CD4-positive, alpha-beta T cell treated with Interleukin-17A for 1 hour (primary cell): ENCODE data around the gene PARD3B.

Experiments used
- DNase-seq: peaks from one replicate; pipeline ENCODE4 v3.0.0-alpha.2; 2020

PARD3B gene

DNA sequence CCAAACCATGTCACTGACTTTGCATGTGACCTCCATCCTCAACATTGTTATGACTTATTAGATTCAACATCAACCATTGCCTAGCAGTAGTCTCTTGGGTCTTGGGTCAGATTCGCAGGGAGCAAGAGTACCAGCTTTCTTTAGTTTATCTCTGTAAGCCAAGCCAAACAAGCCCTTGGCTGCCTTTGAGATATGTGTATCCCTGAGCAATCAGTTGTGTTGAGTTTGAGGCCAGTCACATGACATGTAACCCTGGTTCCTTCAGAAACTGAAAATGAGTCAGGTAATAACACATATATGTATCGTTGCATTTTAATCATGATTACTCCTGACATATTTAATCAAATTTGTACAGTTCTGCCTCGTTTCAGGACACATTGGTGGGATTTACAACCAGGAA, 173.3 kb downstream of the PARD3B start:
- no peak for DNase-seq

DNA sequence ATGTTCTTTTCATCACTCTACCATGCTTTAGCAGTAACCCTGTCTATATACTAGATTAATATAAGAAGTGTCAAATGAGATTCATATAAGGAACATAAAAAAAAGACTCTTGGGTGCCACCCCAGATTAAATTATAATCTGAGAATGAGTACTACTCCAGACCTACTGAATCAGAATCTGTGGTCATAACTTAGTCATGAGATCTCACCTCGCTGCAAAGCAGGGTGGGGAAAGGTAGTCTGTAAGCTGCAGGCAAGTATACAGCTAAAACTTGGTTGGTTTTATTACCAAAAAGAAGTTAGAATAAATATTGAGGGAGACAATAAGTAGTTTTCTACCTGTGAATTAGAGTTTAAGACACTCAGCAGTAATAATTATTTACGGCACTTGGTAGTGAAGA, 175.6 kb downstream of the PARD3B start:
- DNase-seq, result no peak

DNA sequence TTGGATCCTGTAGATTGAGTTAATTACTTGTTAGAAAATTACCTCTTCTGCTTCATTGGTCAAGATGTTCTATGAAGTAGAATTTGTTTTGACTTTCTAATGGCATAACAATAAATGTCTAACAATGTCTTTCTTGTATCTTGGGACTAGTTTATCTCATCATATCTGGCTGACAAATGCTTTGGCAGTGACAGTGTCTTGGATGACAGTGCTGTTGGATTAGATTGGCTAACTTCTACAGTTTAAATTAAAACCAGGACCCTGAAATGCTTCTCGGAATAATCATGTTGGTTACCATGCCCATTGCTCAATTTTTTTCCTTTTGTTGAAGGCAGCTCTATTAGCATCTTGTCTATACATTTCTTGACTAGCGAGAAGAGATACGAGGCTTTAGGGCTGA, 176.9 kb downstream of the PARD3B start:
- DNase-seq, result no peak

DNA sequence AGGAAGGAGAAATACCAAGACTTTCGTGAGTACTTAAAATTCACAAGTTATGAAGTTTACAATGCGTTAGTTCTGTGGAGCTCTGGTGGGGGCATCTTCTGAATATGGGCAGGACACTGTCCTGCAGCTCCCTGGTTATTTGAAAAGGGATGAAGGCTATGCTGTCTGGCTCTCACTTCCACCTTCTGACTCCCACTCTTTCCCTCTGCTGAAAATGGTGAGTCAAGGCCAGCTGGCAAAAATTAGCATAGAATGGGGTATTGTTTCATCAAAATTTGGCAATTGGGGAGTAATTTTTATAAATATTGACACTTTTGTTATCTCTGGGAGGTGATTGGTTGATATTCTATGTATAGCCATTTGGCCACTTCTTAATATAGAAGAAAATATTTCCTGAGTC, 177.4 kb downstream of the PARD3B start:
- DNase-seq, result no peak

DNA sequence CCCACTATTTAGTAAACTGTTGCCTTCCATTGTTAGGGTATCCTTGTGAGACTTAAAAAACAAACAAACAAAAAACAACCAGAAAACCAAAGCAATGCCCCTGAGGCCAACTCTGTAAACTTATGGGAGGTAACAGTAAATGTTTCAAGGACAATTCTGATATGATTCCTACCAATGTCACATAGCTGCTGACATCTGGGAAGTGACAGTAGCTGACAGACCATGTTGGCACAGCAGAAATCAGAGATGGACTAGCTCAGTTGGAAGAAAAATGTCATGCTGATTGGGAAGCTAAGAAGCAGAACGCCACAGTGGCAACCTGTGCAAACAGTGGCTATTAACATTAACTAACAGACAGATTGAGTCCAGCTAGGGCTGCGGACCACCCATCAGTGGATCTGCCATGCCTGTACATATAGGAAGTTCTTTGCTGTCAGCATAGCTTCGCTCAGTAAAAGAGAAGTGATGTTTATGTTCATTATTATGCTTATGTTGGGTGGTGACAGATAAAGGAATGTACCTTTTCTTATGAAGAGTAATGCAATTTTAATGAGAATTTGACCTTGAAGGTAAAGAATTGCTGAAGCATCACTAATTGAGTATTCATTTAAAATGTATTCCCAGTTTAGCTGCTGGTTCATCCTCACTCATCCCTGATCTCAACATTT, 180.6 kb downstream of the PARD3B start:
- DNase-seq, result no peak

DNA sequence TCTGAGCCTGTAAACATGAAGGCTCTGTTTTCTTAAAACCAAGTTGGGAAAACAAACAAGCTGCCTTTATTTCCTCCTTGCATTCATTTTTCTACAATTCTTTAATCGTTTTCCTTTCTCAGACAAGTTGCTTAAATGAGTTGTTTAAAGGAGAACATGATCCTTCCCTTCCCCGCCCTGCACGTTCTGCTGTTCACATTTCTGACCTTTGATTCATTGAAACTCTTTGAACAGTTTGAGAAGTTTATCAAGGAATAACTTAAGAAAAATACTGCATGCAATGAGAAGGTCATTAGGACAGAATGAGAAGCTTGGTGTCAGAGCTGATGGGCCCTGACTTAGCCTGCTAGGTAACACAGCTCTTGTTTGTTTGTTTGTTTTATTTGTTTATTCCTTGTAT, 181.6 kb downstream of the PARD3B start:
- no peak for DNase-seq

DNA sequence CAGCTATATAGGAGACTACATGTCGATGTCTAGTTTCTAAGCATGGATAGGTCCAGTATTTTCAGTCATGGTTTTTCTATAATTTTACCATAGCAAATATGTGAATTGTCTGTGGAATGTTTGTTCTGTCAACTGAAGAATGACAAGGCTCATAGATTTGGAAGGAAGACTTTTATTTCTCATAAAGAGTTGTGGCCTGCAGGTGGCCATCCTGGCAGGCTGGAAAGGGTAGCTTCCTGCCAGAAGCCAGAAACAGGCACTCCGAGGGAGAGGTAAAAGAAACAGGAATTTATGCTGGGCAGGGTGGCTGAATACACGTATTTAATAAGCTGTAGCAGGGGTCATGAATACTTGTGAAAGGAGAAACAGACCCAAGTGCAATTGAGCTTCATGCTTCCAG, 182.1 kb downstream of the PARD3B start:
- no peak for DNase-seq

DNA sequence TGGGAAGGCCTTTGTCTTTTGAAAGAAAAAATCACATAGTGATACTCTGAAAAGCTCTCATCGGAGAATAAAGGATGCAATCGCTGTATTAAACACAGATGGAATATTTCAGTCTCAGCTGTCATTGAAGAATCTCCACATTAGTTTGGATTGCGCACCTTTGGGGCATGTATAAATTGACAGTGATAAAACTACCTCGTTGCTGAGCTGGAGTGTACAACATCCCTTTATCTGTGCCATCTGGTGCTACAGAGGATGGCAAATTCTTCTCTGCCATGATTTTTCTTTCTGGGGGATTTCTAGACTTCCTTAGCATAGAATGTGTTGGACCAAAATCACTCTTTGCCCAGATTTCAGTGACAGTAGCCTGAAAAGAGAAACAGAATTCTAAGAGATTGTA, 185.3 kb downstream of the PARD3B start:
- no peak for DNase-seq

DNA sequence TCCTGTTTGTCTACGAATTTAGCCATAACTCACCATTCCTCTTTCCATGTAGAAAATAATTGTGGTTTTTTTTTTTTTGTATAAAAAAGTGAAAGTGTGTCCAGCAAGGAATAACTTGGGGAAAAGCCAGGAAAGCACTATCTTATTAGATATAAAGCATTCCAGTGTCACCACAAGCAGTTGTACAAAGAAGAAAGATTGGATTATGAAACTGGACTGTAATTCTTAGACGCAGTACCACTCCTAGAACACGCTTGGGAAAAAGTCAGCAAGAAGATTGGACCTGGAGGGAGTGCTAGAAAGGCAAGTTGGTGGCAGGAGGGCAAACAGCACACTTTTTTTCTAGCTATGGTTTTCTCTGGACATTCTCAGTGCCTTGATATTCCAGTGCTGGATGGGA, 186.7 kb downstream of the PARD3B start:
- DNase-seq, result no peak

DNA sequence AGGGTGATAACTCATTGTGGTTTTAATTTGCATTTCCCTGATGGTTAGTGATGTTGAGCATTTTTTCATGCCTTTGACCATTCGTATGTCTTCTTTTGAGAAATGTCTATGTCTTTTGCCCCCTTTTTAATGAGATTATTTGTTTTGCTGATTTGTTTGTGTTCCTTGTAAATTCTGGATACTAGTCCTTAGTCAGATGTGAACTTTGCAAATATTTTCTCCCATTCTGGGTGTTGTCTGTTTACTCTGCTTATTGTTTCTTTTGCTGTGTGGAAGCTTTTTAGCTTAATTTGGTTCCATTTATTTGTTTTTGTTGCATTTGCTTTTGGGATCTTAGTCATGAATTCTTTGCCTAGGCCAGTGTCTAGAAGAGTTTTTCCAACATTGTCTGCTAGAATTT, 192.0 kb downstream of the PARD3B start:
- DNase-seq, result no peak

DNA sequence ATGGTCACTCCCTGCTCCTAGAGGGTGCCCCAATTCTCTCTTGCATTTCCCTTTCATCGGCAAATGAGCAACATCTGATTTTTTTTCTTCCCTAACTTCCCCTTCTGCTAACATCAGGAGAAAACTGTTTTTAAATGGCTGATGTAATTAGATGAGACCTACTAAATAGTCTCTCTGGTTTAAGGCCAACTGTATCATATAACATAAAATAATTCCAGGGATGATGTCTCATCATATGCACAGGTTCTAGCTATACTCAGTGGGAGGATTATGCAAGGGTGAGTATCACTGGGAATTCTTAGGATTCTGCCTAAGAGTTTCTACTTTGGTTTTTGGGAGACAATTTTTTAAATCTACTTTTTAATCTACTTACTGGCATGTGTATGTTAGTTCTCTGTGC, 193.4 kb downstream of the PARD3B start:
- DNase-seq, result no peak

DNA sequence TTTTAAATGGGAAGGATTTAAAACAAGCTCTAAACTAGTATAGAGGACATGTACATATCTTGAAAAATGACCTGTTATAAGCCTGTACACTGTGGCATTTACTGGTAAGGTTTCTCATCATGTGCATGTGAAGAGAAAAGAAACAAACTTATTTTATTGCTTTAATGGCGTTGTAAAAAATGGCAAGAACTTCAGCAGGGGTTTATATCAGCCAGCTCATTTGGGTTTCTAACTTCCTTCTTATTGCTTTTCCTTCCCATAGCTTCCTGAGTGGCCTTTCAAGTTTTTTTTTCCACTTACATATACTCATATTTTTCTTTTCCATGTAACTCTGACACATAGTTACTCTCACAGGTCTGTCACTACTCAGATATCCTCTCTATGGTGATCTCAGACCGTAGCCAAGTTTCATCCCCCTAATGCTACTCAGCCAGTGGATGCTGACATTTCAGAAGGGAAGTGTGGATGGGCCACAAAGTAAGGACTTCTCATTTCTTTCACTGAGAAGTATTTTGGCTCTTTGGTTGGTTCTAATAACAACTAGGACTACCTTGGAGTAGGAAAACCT, 198.2 kb downstream of the PARD3B start:
- no peak for DNase-seq

DNA sequence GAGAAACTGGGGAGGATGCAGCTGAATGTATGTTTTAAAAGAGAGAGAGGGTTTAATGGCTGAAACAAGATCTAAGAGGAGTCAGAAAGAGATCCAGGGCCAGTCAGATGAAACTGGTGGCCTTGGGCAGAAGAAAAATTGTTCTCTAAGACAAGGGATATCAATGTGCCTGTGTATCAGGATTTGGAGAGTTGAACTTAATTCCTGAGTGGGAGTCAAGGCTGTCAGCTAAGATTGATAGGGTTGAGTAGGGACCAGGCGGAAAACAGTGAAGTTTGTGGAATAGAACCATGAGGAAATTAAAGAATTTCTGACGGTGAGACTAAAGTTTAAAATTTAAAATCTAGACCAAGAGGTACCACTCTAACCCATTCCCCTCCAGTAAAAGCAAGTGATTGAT, 199.2 kb downstream of the PARD3B start:
- DNase-seq, result no peak

DNA sequence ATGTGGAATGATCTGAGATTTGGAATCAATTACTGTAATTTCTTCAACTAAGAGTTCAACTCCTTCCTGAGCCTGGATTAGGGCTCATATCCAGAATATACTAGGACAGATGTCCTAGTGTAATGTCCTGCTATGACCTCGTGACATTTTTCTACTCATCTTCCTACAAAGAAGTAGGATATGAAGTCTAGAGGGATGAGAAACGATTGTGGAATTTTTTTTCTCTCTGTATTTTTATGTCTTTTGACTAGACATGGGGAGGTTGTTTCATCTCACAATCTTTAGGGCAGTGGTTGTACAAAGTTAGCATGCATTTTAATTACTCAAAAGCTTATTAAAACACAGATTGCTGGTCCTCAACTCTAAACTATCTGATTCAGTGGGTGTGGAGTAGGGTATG, 203.0 kb downstream of the PARD3B start:
- no peak for DNase-seq

DNA sequence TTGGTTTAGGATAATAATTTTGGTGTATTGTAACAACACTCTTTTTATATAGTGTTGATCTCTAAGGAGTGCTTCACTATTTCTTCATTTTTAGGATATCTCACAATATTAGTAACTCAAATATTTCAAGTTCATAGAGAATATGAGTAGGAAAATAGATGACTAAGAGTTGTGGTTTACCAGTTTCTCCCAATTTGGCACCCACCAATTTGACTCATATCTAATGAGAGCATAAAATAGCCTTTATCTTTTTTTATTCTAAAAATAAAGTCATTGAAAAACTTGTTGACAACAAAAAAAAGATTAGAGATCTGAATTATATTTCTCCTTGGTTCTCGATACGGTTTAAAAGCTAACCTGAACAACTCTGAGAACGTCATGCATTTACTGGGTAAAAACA, 204.0 kb downstream of the PARD3B start:
- DNase-seq, result no peak

DNA sequence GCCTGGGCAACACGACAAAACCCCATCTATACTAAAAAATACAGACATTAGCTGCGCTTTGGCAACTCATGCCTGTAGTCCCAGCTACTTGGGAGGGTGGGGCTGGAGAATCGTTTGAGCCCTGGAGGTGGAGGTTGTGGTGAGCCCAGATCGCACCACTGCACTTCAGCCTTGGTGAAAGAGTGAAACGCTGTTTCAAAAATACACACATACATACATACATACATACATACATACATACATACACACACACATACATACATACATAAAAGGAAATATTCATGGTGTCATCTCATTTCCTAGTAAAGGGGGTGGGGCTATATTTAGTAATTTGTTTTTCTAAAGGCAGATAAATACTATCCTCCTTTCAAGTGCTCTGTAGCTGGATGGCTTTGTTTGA, 205.1 kb downstream of the PARD3B start:
- no peak for DNase-seq

DNA sequence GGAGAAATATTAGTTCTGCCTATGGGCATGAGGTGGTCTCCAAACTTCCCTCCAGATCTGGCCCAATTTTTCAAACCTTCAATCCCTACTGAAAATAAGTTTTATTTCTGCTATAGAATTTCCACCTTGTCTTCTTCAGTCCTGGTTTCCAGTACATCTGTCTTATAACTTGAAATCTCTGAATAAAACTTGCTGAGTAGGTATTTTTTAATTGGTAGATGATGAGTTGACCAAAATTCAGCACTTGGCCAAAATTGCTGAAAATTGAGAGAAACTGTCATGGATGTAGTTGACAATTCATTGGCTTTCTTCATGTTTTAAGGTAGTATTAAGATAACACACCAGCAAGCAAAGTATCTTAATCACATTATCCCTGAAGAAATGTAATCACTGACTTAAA, 206.2 kb downstream of the PARD3B start:
- no peak for DNase-seq

DNA sequence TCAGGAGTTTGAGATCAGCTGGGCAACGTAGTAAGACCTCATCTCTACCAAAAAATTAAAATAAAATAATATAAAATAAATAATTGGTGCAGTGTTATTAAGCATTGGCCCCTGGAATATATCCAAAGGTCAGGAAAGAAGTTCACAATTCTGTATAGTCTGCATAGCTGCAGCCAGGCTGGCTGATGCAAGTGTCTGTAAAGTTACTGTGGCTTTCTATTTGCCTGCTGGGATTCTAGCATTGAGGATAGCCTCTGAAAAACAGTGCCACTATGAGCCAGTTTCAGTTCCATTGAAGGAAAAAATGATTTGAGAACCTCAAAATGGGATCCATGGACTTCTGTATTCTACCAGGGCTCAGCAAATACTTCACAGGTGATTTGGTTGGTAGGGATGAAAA, 208.6 kb downstream of the PARD3B start:
- DNase-seq, result no peak

DNA sequence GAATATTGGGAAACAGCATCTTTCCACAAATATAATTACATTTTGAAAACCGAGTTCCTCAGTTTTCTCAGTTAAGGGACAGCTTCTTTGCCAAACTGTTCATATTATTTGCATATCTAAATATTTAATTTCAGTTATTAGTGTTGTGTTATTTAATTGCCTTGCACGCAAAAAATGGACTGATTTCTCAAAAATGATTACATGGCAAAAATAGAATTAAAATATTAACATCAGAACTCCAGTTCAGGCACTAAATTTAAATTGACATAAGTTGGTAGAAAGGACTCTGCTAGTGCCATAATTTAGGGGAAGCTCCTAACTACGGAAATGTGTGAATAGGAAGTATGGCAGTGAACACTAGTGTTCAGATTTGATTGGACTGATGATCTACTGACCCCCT, 209.6 kb downstream of the PARD3B start:
- DNase-seq, result no peak

DNA sequence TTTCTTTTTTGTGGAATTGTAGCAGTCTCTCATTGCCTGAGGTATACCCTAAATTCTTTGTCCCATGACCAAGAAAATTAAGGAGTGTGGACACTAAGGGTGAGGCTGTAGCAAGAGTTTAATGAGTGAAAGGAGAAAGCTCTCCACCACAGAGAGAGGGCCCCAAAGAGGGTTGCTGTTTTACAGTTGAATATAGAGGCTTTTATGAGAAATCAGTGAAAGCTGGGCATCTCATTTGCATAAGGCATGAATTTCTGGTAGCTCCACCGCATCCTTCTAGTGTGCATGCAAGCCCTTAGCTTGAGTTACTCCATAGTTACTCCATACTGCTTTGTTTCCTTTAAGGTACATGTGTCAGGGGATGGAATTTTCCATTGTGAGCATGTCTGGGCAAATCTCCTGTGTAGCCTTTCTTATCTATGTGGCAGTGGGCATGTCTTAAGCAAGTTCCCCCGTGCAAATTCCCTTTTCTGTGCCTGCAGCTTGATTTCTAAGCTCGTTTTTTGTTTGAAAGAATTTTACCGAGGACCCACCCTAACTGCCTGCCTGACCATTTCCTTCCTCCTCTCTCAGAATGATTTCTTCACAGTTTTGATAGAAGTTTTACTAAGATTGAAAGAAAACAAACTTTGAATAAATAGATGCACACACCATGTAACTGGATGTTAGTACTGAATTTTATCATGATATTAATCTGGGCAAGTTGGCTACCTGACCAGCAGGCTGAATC, 218.9 kb downstream of the PARD3B start:
- no peak for DNase-seq

DNA sequence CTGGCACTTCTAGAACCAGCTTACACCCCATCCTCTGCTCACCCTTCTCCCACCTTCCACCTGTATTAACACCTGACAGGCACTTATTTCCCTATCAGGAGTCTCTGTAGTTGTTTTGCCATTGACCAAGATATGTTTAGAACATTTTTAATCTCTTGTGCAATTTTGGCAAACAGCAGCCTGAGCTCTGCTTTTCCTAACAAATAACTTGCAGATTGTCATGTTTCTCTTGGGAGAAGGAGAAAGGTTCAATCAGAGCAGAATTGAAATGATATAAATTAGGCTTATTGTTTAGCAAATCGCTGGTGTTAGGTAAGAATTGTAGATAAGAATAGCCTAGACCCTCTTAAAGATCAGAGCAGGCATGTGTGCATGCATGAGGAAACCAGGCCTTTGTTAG, 225.5 kb downstream of the PARD3B start:
- DNase-seq, result no peak

DNA sequence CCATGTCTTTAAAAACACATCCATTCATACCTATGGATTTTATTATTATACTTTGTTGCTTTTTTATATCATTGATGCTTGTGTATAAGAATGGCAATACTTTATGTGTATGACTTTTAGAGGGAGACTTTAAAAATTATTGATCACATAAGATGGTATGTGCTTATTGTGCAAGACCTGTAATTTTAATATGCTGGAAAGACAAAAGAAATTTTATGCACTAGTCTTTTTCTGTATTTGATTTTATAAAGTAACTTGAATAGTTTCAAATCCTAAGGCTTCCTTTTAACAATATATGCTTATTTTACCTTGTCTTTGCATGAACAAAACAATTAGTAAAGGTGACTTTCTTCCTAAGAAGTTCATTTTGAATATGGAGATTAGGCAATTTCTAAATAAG, 226.4 kb downstream of the PARD3B start:
- DNase-seq, result no peak

DNA sequence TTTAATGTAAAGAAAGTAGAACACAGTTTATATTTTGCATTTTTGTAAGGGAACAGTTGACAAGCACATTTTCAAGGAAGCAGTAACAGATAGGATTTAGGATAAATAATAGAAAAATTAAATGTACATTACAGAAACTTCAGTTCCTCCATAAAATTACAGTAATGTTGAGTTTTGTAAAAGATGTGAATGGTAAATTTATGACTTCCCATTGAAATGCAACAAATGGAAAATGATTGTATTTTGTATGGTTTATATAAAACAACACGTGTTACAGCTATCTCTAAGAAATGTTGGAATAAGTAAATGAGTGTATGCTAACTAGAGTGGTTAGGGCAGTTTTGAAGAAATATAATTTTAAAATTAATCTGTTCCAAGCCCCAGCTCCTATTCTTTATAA, 227.3 kb downstream of the PARD3B start:
- DNase-seq, result no peak

DNA sequence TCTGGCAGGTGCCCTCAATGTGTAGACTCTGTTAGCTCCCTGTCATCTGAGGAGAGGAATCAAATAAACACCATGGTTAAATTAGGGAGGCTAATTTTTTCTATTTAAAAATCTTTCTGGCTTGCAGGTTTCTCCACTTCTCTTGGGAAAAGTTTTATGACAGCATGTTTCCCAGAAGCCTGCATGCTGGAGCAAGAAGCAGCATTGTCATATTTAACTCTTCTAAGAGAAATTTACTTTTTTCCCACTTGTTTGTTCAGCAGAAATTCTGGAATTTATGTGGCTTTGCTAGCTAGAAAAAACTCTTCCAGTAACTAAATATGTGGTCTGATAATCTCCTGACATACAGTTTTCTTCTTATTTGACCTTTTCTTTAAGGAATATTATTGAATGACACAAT, 230.5 kb downstream of the PARD3B start:
- DNase-seq, result no peak
